H1 (cell line): ENCODE measurements around the gene OTOGL. TPM values are rescaled to one million over a fixed set of nuclear protein-coding genes. Genes with fewer than 3 reads are reported as not detected.

Experiments
- CTCF ChIA-PET: fragments of 300-600 bp; sonication (Branson Sonifier 250); formaldehyde crosslinking; loops from one replicate; lab custom pipeline; 2021; ENCODE audit not compliant: partially characterized antibody; lab: Charles Lee
- POLR2A ChIA-PET: fragments of 300-600 bp; sonication (Branson Sonifier 250); formaldehyde crosslinking; loops from one replicate; lab custom pipeline; 2021; ENCODE audit warnings: inconsistent platforms; ENCODE audit not compliant: partially characterized antibody; lab: Charles Lee
- DNase-seq, 2 experiments: peaks; one replicate each; pipeline versions ENCODE4 v3.0.0 to v3.0.0-alpha.2; 2010 to 2022; ENCODE audit warnings: low spot score in 2 of 2, low read depth in 1 of 2, mixed read lengths in 1 of 2
- FAIRE-seq: peaks from 2 replicates; lab custom pipeline; 2011; peaks lifted over from hg19 to GRCh38; lab: Jason Lieb, UNC
- H2AFZ ChIP-seq: 2 replicates; pipeline ENCODE4 v1.8.1; 2012; ENCODE audit warnings: low read length, inconsistent platforms
- H2AK5ac ChIP-seq: 2 replicates; pipeline ENCODE4 v1.6.1; 2013; ENCODE audit warnings: low read depth, low read length
- H2BK120ac ChIP-seq: replicated peaks from 2 replicates; pipeline ENCODE3; 2013; ENCODE audit warnings: low read depth, low read length, inconsistent platforms
- H2BK12ac ChIP-seq: 2 replicates; pipeline ENCODE4 v1.6.1; 2013; ENCODE audit warnings: low read depth, low read length
- H2BK15ac ChIP-seq: 2 replicates; pipeline ENCODE4 v1.6.1; 2013; ENCODE audit warnings: low read length
- H2BK20ac ChIP-seq: 2 replicates; pipeline ENCODE4 v1.6.1; 2013; ENCODE audit warnings: low read length
- H2BK5ac ChIP-seq: 2 replicates; pipeline ENCODE4 v1.6.1; 2013; ENCODE audit warnings: low read depth, low read length
- H3K14ac ChIP-seq: 2 replicates; pipeline ENCODE4 v1.6.1; 2013; ENCODE audit warnings: inconsistent platforms; ENCODE audit not compliant: insufficient read length
- H3K18ac ChIP-seq: 2 replicates; pipeline ENCODE4 v1.6.1; 2013; ENCODE audit warnings: low read length; ENCODE audit errors: extremely low read depth
- H3K23ac ChIP-seq: 2 replicates; pipeline ENCODE4 v1.6.1; 2013; ENCODE audit warnings: inconsistent platforms; ENCODE audit not compliant: insufficient read length
- H3K23me2 ChIP-seq: 2 replicates; pipeline ENCODE4 v1.6.1; 2013; ENCODE audit warnings: low read depth, low read length
- H3K27ac ChIP-seq: 2 replicates; pipeline ENCODE4 v1.6.1; 2011; ENCODE audit warnings: low read depth, low read length, inconsistent platforms
- H3K27me3 ChIP-seq, 4 experiments: replicated peaks in 1 of 4; 1 replicate in 1 of 4; 2 replicates in 3 of 4; pipeline versions ENCODE4 v1.6.1 to v1.8.1; 2011 to 2013; ENCODE audit warnings: low read length in 3 of 4, mild to moderate bottlenecking in 3 of 4, inconsistent platforms in 2 of 4, mixed read lengths in 2 of 4, moderate library complexity in 1 of 4; ENCODE audit not compliant: control insufficient read depth in 3 of 4, insufficient read depth in 3 of 4; ENCODE audit errors: extremely low read depth in 1 of 4
- H3K36me3 ChIP-seq, 4 experiments: 2 replicates each; pipeline versions ENCODE4 v1.6.1 to v1.8.1; 2011 to 2013; ENCODE audit warnings: mild to moderate bottlenecking in 4 of 4, low read length in 3 of 4, moderate library complexity in 2 of 4, control low read depth in 1 of 4, inconsistent platforms in 1 of 4; ENCODE audit not compliant: insufficient read depth in 4 of 4, control insufficient read depth in 2 of 4
- H3K4ac ChIP-seq: replicated peaks from 2 replicates; pipeline ENCODE3; 2013; ENCODE audit warnings: low read length, low read depth, mixed read lengths, inconsistent platforms; ENCODE audit not compliant: insufficient read length
- H3K4me1 ChIP-seq, 4 experiments: replicated peaks in 1 of 4; 1 replicate in 1 of 4; 2 replicates in 3 of 4; pipeline versions ENCODE4 v1.6.1 to v1.8.1; 2011 to 2013; ENCODE audit warnings: low read length in 3 of 4, inconsistent platforms in 2 of 4, mixed read lengths in 1 of 4; ENCODE audit not compliant: insufficient read depth in 4 of 4, control insufficient read depth in 3 of 4
- H3K4me2 ChIP-seq, 2 experiments: 2 replicates each; pipeline versions ENCODE4 v1.6.1 to v1.8.1; 2011 to 2013; ENCODE audit warnings: low read depth in 2 of 2, low read length in 2 of 2, control low read depth in 1 of 2, inconsistent platforms in 1 of 2, mild to moderate bottlenecking in 1 of 2; ENCODE audit not compliant: insufficient read depth in 1 of 2
- H3K4me3 ChIP-seq, 4 experiments: fragments of 200-600, 300-600 bp in 1 of 4; sonication (generic), shearing (Covaris generic), sonication (Bioruptor Twin) in 1 of 4; 2 replicates each; pipeline versions ENCODE4 v1.5.1 to v1.8.1; 2011 to 2016; ENCODE audit warnings: low read length in 4 of 4, low read depth in 3 of 4, control low read depth in 2 of 4, inconsistent platforms in 2 of 4, mild to moderate bottlenecking in 2 of 4, mixed read lengths in 1 of 4, moderate library complexity in 1 of 4; ENCODE audit not compliant: insufficient read depth in 2 of 4; ENCODE audit errors: extremely low read depth in 1 of 4
- H3K56ac ChIP-seq: replicated peaks from 2 replicates; pipeline ENCODE3; 2013; ENCODE audit warnings: low read depth, mild to moderate bottlenecking, mixed read lengths, low read length, inconsistent platforms; ENCODE audit not compliant: insufficient read length
- H3K79me1 ChIP-seq: 2 replicates; pipeline ENCODE4 v1.6.1; 2013; ENCODE audit warnings: low read depth, low read length, control low read depth
- H3K79me2 ChIP-seq, 2 experiments: 2 replicates each; pipeline versions ENCODE4 v1.6.1 to v1.8.1; 2012 to 2013; ENCODE audit warnings: low read length in 2 of 2, mild to moderate bottlenecking in 2 of 2, inconsistent platforms in 1 of 2; ENCODE audit not compliant: insufficient read depth in 2 of 2, control insufficient read depth in 1 of 2
- H3K9ac ChIP-seq, 4 experiments: replicated peaks in 1 of 4; 1 replicate in 1 of 4; 2 replicates in 3 of 4; pipeline versions ENCODE4 v1.6.1 to v1.8.1; 2011 to 2013; ENCODE audit warnings: low read depth in 3 of 4, low read length in 3 of 4, control low read depth in 2 of 4, mild to moderate bottlenecking in 2 of 4, moderate library complexity in 2 of 4, inconsistent platforms in 1 of 4; ENCODE audit errors: extremely low read depth in 1 of 4
- H3K9me3 ChIP-seq, 2 experiments: 2 replicates each; pipeline versions ENCODE4 v1.6.1 to v1.8.1; 2012 to 2013; ENCODE audit warnings: mild to moderate bottlenecking in 2 of 2, moderate library complexity in 2 of 2, control low read depth in 1 of 2, inconsistent platforms in 1 of 2, low read depth in 1 of 2, low read length in 1 of 2, mixed read lengths in 1 of 2; ENCODE audit not compliant: insufficient read depth in 2 of 2
- H4K20me1 ChIP-seq, 2 experiments: replicated peaks in 1 of 2; 2 replicates each; pipeline versions ENCODE3 to v1.8.1; 2011 to 2013; ENCODE audit warnings: inconsistent platforms in 2 of 2, low read length in 2 of 2, mild to moderate bottlenecking in 1 of 2; ENCODE audit not compliant: insufficient read depth in 2 of 2, control insufficient read depth in 1 of 2
- H4K5ac ChIP-seq: 2 replicates; pipeline ENCODE4 v1.6.1; 2013; ENCODE audit warnings: low read length, low read depth, mixed read lengths, inconsistent platforms; ENCODE audit not compliant: insufficient read length
- H4K8ac ChIP-seq: 2 replicates; pipeline ENCODE4 v1.8.0; 2013; ENCODE audit warnings: mild to moderate bottlenecking, moderate library complexity, low read length, inconsistent platforms; ENCODE audit not compliant: insufficient read depth; ENCODE audit errors: extremely low read depth
- H4K91ac ChIP-seq: replicated peaks from 2 replicates; pipeline ENCODE3; 2013; ENCODE audit warnings: low read length, mixed read lengths, inconsistent platforms; ENCODE audit not compliant: insufficient read length
- ASH2L ChIP-seq: fragments of 200-600, 300-600 bp; sonication (generic); IDR thresholded peaks from one replicate; pipeline ENCODE4 v1.7.1; 2017; ENCODE audit warnings: low read length
- ATF2 ChIP-seq: IDR thresholded peaks from 2 replicates; pipeline ENCODE4 v1.6.1; 2012; ENCODE audit warnings: low read length, inconsistent platforms
- GTF2F1 ChIP-seq: IDR thresholded peaks from 2 replicates; pipeline ENCODE4 v1.6.1; 2012; ENCODE audit warnings: low read depth, low read length, improper control_type of control experiment, borderline replicate concordance
- PHF8 ChIP-seq: fragments of 200-600 bp; sonication (generic); conservative IDR thresholded peaks from 2 replicates; pipeline ENCODE4 v1.7.1; 2012; ENCODE audit warnings: low read depth, mild to moderate bottlenecking, inconsistent platforms, low read length, moderate library complexity
- RAD21 ChIP-seq, 2 experiments: IDR thresholded peaks in 1 of 2; conservative IDR thresholded peaks in 1 of 2; 2 replicates each; pipeline ENCODE4 v1.6.1; 2011; ENCODE audit warnings: low read depth in 2 of 2, low read length in 2 of 2, improper control_type of control experiment in 1 of 2, inconsistent platforms in 1 of 2, mild to moderate bottlenecking in 1 of 2, moderate library complexity in 1 of 2
- SP4 ChIP-seq: IDR thresholded peaks from 2 replicates; pipeline ENCODE4 v1.6.1; 2012; ENCODE audit warnings: low read length, inconsistent platforms
- WGBS, 2 experiments: shearing (Covaris generic) in 1 of 2; methylation state at CpG; one replicate each; pipeline versions ENCODE4 v1.1.6 to v1.1.7; 2013 to 2015; ENCODE audit warnings: low lambda C conversion rate in 2 of 2, mixed read lengths in 2 of 2, inconsistent platforms in 1 of 2, low coverage in 1 of 2, missing lambda C conversion rate in 1 of 2; ENCODE audit not compliant: insufficient replicate concordance in 2 of 2, insufficient coverage in 1 of 2, insufficient read length in 1 of 2; ENCODE audit errors: extremely low coverage in 1 of 2, missing lambda C conversion rate in 1 of 2; 5-methylcytosine and 5-hydroxymethylcytosine counted together
- polyA plus RNA-seq, 7 experiments: library from polyadenylated mRNA; depleted of rRNA in 3 of 7; stranded (reverse) in 5 of 7; unstranded in 2 of 7; fragments of >200 nt in 5 of 7; fragments of 200-250 nt in 2 of 7; gene quantifications; 1 replicate in 5 of 7; 2 replicates in 1 of 7; 4 replicates in 1 of 7; pipeline versions ENCODE4 v1.2.1 to v1.2.3, GENCODE V29; 2011 to 2013; ENCODE audit warnings: missing spikeins in 2 of 7, mixed read lengths in 2 of 7
- total RNA-seq: library from RNA; stranded (reverse); fragmentation: NEBNext Ultra II Directional; extraction: Animal tissue kit (Norgen Biotek cat#: 25700); gene quantifications from 2 replicates; pipeline ENCODE4 v1.2.1, GENCODE V29; 2021

The OTOGL gene
- total and polyA plus RNA-seq, 2 of the 8 experiments (the other 6 are each of a cell fraction or from before 2014, with no cell fraction given), result 0.12 to 0.17 TPM

GRCh38 chr12:80059875-80060274, 39.5 kb upstream of the OTOGL start:
- no peaks in the 10 kb centered on the region for H3K27me3 ChIP-seq
- no peak overlapping the region for H2AK5ac ChIP-seq
- H3K4me1 ChIP-seq, result no peaks in the 10 kb centered on the region
- H3K14ac ChIP-seq, result no peak overlapping the region
- H3K9me3 ChIP-seq, result no peaks in the 10 kb centered on the region
- DNase-seq (no peak), FAIRE-seq (no peak)
- POLR2A ChIA-PET, result no interaction called here
- no peak overlapping the region for H3K4me2 ChIP-seq
- H3K27ac ChIP-seq, result no peak overlapping the region
- no peaks in the 10 kb centered on the region for H3K79me1 ChIP-seq
- H3K79me2 ChIP-seq, result no peaks in the 10 kb centered on the region
- H2BK15ac ChIP-seq, result no peak overlapping the region
- H4K8ac ChIP-seq, result no peak overlapping the region
- no peak overlapping the region for H2BK12ac ChIP-seq
- no peak overlapping the region for H2BK120ac ChIP-seq
- no peak overlapping the region for H2BK5ac ChIP-seq
- H4K20me1 ChIP-seq, result no peaks in the 10 kb centered on the region
- TF ChIP-seq GTF2F1 (no peak), SP4 (no peak), RAD21 (IDR thresholded peaks at IDR 0.05 in 1 of 2, conservative IDR thresholded peaks at IDR 0.05 in 1 of 2; ENCODE audit: low read depth in 2 of 2, low read length in 2 of 2) (no peak), ATF2 (no peak), ASH2L (no peak), PHF8 (no peak)
- H3K9ac ChIP-seq, result no peak overlapping the region
- H4K5ac ChIP-seq, result no peak overlapping the region
- H3K4me3 ChIP-seq, result no peak overlapping the region
- CTCF ChIA-PET, result interaction anchor here (1.8 kb wide), 1 partner anchor 14 kb away, joined by 4 read pairs; no protein-coding TSS in a partner anchor
- no peaks in the 10 kb centered on the region for H3K36me3 ChIP-seq
- H4K91ac ChIP-seq, result no peak overlapping the region
- H3K23me2 ChIP-seq, result no peaks in the 10 kb centered on the region
- H3K56ac ChIP-seq, result no peak overlapping the region
- whole genome bisulfite sequencing, 2 experiments, result 94% methylated on average over 2 of the region's 2 CpGs; no CpG with 5 or more reads in 1 of the 2 experiments
- H3K4ac ChIP-seq, result no peak overlapping the region
- H2AFZ ChIP-seq, result no peak overlapping the region
- no peak overlapping the region for H3K18ac ChIP-seq
- no peak overlapping the region for H2BK20ac ChIP-seq
- H3K23ac ChIP-seq, result no peak overlapping the region
